G401 (cell line): ENCODE data around the gene TTPAL. TPM values are rescaled to one million over a fixed set of nuclear protein-coding genes. Genes with fewer than 3 reads are reported as not detected.
A peak's percentile ranks its signal among the peaks of the same experiment; 100 is the strongest.
"Not testable (repeated sequence)": the region's sequence is repeated elsewhere in the genome, so short reads cannot be mapped to it uniquely, and the experiment has no call there.

ENCODE experiments used
- DNase-seq: peaks from one replicate; pipeline ENCODE4 v3.0.0-alpha.2; 2015; ENCODE audit warnings: low spot score
- in situ Hi-C: cut with HindIII; loops from 2 replicates; pipeline ENCODE4 v1.10.0; 2016; ENCODE audit warnings: low sequenced_read_pairs, mixed read lengths
- total RNA-seq: library from RNA; depleted of rRNA; stranded (reverse); fragments of >200 nt; shearing (Covaris generic); gene quantifications from 2 replicates; pipeline ENCODE4 v1.2.3, GENCODE V29; 2014

TTPAL gene
- total RNA-seq, 1 experiment from 2014 or later, result 6.1 TPM

- in situ Hi-C loops, result loop anchor here (10.0 kb wide), 2 partner anchors 69 to 139 kb away; no protein-coding TSS in a partner anchor
- no peak for DNase-seq
Observed at GRCh38 chr20:44463466-44463865, 12.2 kb upstream of the TTPAL start.

- in situ Hi-C loops, result loop anchor here (10.0 kb wide), 2 partner anchors 70 to 140 kb away; no protein-coding TSS in a partner anchor
- no peak for DNase-seq
Observed at GRCh38 chr20:44464514-44464913, 11.2 kb upstream of the TTPAL start.

- in situ Hi-C loops, result loop anchor here (10.0 kb wide), 2 partner anchors 70 to 140 kb away; no protein-coding TSS in a partner anchor
- DNase-seq, result peak; percentile 13
Observed at GRCh38 chr20:44465001-44465560, 10.6 kb upstream of the TTPAL start.

- in situ Hi-C loops, result loop anchor here (10.0 kb wide), 2 partner anchors 73 to 143 kb away; no protein-coding TSS in a partner anchor
Observed at GRCh38 chr20:44467289-44467883, 8.3 kb upstream of the TTPAL start.

GRCh38 chr20:44468044-44468782 lies 7.5 kb upstream of the TTPAL start:
- peak; percentile 8 for DNase-seq
- in situ Hi-C loops, result loop anchor here (10.0 kb wide), 2 partner anchors 73 to 143 kb away; no protein-coding TSS in a partner anchor

More at GRCh38 chr20:44467289-44467883, 8.3 kb upstream of the TTPAL start:
- peak; percentile 67 for DNase-seq

- in situ Hi-C loops, result no loop called here
- peak; percentile 84 for DNase-seq
Observed at GRCh38 chr20:44470327-44470726, 5.3 kb upstream of the TTPAL start.

- DNase-seq, result peak; percentile 94
- in situ Hi-C loops, result no loop called here
Observed at GRCh38 chr20:44471481-44471882, 4.2 kb upstream of the TTPAL start.

- in situ Hi-C loops, result not testable (repeated sequence)
Observed at GRCh38 chr20:44472283-44472682, 3.4 kb upstream of the TTPAL start.

GRCh38 chr20:44475372-44475693 lies 341 bp upstream of the TTPAL start:
- in situ Hi-C loops, result no loop called here
- no peak for DNase-seq

More at GRCh38 chr20:44472283-44472682, 3.4 kb upstream of the TTPAL start:
- DNase-seq, result not testable (repeated sequence)

- in situ Hi-C loops, result no loop called here
- no peak for DNase-seq
Observed at GRCh38 chr20:44477151-44477550, 1.5 kb downstream of the TTPAL start.

GRCh38 chr20:44478206-44478605 lies 2.5 kb downstream of the TTPAL start:
- in situ Hi-C loops, result no loop called here
- DNase-seq, result no peak

GRCh38 chr20:44479643-44480042 lies 4.0 kb downstream of the TTPAL start:
- no peak for DNase-seq
- in situ Hi-C loops, result no loop called here

- in situ Hi-C loops, result no loop called here
- no peak for DNase-seq
Observed at GRCh38 chr20:44480097-44480496, 4.4 kb downstream of the TTPAL start.

- in situ Hi-C loops, result no loop called here
- DNase-seq, result no peak
Observed at GRCh38 chr20:44481719-44482416, 6.2 kb downstream of the TTPAL start.

- in situ Hi-C loops, result no loop called here
- DNase-seq, result no peak
Observed at GRCh38 chr20:44483112-44483511, 7.4 kb downstream of the TTPAL start.

- DNase-seq, result no peak
- in situ Hi-C loops, result no loop called here
Observed at GRCh38 chr20:44485078-44485829, 9.6 kb downstream of the TTPAL start.

- in situ Hi-C loops, result no loop called here
- DNase-seq, result no peak
Observed at GRCh38 chr20:44485830-44486198, 10.1 kb downstream of the TTPAL start.

GRCh38 chr20:44488551-44488950 lies 12.9 kb downstream of the TTPAL start:
- in situ Hi-C loops, result no loop called here
- no peak for DNase-seq

- in situ Hi-C loops, result no loop called here
- DNase-seq, result peak; percentile 9
Observed at GRCh38 chr20:44489223-44489622, 13.5 kb downstream of the TTPAL start.
